ENCODE data around the gene CDK14. TPM values are rescaled to one million over a fixed set of nuclear protein-coding genes. Genes with fewer than 3 reads are reported as not detected.

The CDK14 gene
- total and polyA plus RNA-seq, 2 donors (not counting 3 experiments of a cell fraction or from before 2014, with no cell fraction given): 5.5 to 34.2 TPM

DNA sequence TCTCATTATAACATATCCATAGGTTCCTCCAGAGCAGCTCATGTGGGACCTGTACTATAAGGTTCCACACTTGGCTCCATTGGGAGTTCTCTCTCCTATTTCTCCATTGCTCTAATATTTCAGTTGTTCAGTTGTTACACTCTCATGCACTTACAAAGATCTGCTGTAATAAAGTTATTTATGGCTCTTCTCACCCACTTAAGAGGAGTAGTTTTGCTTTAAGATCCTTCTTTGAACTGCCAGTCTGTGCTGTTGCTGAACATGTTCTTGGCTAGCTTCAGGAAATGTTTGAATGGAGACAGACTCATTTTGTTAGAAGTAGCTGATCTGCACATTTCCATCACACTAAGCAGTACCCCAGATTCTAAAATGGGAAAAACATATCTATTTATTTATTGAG is 250.1 kb downstream of the CDK14 start:
- intact Hi-C loops (cut with micrococcal nuclease): no loop called here
- H3K9ac ChIP-seq (replicated peaks; ENCODE audit: extremely low read depth, insufficient read depth, low read length): no peak overlapping the region

More for the DNA sequence above, 250.1 kb downstream of the CDK14 start:
- Histone ChIP-seq H3K27me3 (ENCODE audit: control insufficient read depth in 2 of 2, insufficient read depth in 2 of 2, low read length in 2 of 2) (no peaks in the 10 kb centered on the region), H3K79me2 (ENCODE audit: control insufficient read depth, insufficient read depth, low read length) (no peaks in the 10 kb centered on the region), H3K4me2 (ENCODE audit: insufficient read depth, low read length) (no peak overlapping the region), H3K36me3 (ENCODE audit: control insufficient read depth in 2 of 2, extremely low read depth in 1 of 2, insufficient read depth in 2 of 2, low read length in 2 of 2) (no peaks in the 10 kb centered on the region), H3K9me3 (replicated peaks; ENCODE audit: control insufficient read depth, insufficient read depth, low read length) (no peaks in the 10 kb centered on the region), H3K9me1 (replicated peaks; ENCODE audit: control insufficient read depth, extremely low read depth, insufficient read depth, low read length) (peaks cover 2% of the 10 kb centered on the region), H2AFZ (ENCODE audit: low read depth, low read length) (no peak overlapping the region), H3K27ac (ENCODE audit: insufficient read depth, low read depth, low read length) (no peak overlapping the region), H3K4me1 (ENCODE audit: control insufficient read depth, extremely low read depth, insufficient read depth, low read length) (no peaks in the 10 kb centered on the region), H4K20me1 (replicated peaks; ENCODE audit: control insufficient read depth, extremely low read depth, insufficient read depth, low read length) (no peaks in the 10 kb centered on the region), H3K4me3 (replicated peaks in 1 of 3; ENCODE audit: insufficient read depth in 1 of 3, low read depth in 1 of 3, low read length in 3 of 3) (no peak overlapping the region)
- no peak for DNase-seq (ENCODE audit: low read depth, low spot score)
- BruUV-seq (replicated peaks): no TSS peak
- CTCF ChIA-PET: no interaction called here
- POLR2A ChIA-PET: no interaction called here
- FAIRE-seq: no peak
- dilution Hi-C loops (cut with MboI; ENCODE audit: extremely low pct_ligation_motif_present, low sequenced_read_pairs): no loop called here
- TF ChIP-seq POLR2A (IDR thresholded peaks at IDR 0.05; ENCODE audit: low read depth, low read length) (no peak), MYC (IDR thresholded peaks at IDR 0.05; ENCODE audit: low read depth, low read length) (no peak), EZH2 (IDR thresholded peaks at IDR 0.05; ENCODE audit: borderline replicate concordance, low read depth, low read length, severe bottlenecking) (no peak), JUN (IDR thresholded peaks at IDR 0.05; ENCODE audit: borderline replicate concordance, insufficient read depth, insufficient read length, low read depth) (no peak), FOS (IDR thresholded peaks at IDR 0.05; ENCODE audit: borderline replicate concordance, insufficient read depth, low read length) (no peak), GATA2 (IDR thresholded peaks at IDR 0.05; ENCODE audit: insufficient read depth, insufficient read length, low read depth, low read length) (no peak), POLR2AphosphoS5 (IDR thresholded peaks at IDR 0.05; ENCODE audit: insufficient read depth, low read depth, low read length) (no peak)
- TF ChIP-seq, protein P1, sequence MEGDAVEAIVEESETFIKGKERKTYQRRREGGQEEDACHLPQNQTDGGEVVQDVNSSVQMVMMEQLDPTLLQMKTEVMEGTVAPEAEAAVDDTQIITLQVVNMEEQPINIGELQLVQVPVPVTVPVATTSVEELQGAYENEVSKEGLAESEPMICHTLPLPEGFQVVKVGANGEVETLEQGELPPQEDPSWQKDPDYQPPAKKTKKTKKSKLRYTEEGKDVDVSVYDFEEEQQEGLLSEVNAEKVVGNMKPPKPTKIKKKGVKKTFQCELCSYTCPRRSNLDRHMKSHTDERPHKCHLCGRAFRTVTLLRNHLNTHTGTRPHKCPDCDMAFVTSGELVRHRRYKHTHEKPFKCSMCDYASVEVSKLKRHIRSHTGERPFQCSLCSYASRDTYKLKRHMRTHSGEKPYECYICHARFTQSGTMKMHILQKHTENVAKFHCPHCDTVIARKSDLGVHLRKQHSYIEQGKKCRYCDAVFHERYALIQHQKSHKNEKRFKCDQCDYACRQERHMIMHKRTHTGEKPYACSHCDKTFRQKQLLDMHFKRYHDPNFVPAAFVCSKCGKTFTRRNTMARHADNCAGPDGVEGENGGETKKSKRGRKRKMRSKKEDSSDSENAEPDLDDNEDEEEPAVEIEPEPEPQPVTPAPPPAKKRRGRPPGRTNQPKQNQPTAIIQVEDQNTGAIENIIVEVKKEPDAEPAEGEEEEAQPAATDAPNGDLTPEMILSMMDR (IDR thresholded peaks at IDR 0.05; ENCODE audit: extremely low read depth in 1 of 2, insufficient read depth in 1 of 2, low read depth in 1 of 2, low read length in 2 of 2): no peak
- TF ChIP-seq, protein P2, sequence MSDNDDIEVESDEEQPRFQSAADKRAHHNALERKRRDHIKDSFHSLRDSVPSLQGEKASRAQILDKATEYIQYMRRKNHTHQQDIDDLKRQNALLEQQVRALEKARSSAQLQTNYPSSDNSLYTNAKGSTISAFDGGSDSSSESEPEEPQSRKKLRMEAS (IDR thresholded peaks at IDR 0.05; ENCODE audit: insufficient read depth, insufficient read length): no peak
